DOHH2 (cell line): ENCODE results near the gene TIMP1.
"Not testable (repeated sequence)": the region's sequence is repeated elsewhere in the genome, so short reads cannot be mapped to it uniquely, and the experiment has no call there.

ENCODE experiments used
- H3F3A ChIP-seq: fragments of 200-600 bp; sonication (generic), shearing (Covaris generic); 2 replicates; pipeline ENCODE4 v1.6.0; 2016; ENCODE audit warnings: antibody characterized with exemption, mild to moderate bottlenecking; ENCODE audit not compliant: control insufficient read depth, insufficient read depth
- H3K27ac ChIP-seq: fragments of 200-600 bp; sonication (generic); 2 replicates; pipeline ENCODE4 v1.5.1; 2014; ENCODE audit warnings: low read depth, mild to moderate bottlenecking, low read length, moderate library complexity
- H3K27me3 ChIP-seq: fragments of 200-600 bp; sonication (generic); 2 replicates; pipeline ENCODE4 v1.6.1; 2014; ENCODE audit warnings: mild to moderate bottlenecking, low read length, mixed read lengths; ENCODE audit not compliant: control insufficient read depth
- H3K36me3 ChIP-seq: fragments of 200-600 bp; sonication (generic); 2 replicates; pipeline ENCODE4 v1.6.1; 2014; ENCODE audit warnings: mild to moderate bottlenecking, low read length, moderate library complexity, mixed read lengths; ENCODE audit not compliant: control insufficient read depth
- H3K4me1 ChIP-seq: fragments of 200-600 bp; sonication (generic); 2 replicates; pipeline ENCODE4 v1.6.1; 2014; ENCODE audit warnings: mild to moderate bottlenecking, low read length, mixed read lengths; ENCODE audit not compliant: control insufficient read depth
- H3K4me2 ChIP-seq: fragments of 200-600 bp; sonication (generic); 2 replicates; pipeline ENCODE4 v1.6.0; 2014; ENCODE audit warnings: mild to moderate bottlenecking, low read length, moderate library complexity
- H3K4me3 ChIP-seq: fragments of 200-600 bp; sonication (generic); 2 replicates; pipeline ENCODE4 v1.5.1; 2014; ENCODE audit warnings: mild to moderate bottlenecking, low read length, mixed read lengths
- H3K79me2 ChIP-seq: fragments of 200-600 bp; sonication (generic); 2 replicates; pipeline ENCODE4 v1.6.1; 2014; ENCODE audit warnings: mild to moderate bottlenecking, low read length, mixed read lengths; ENCODE audit not compliant: control insufficient read depth
- H3K9me2 ChIP-seq: fragments of 200-600 bp; sonication (generic); replicated peaks from 2 replicates; pipeline ENCODE4 v1.6.1; 2014; ENCODE audit warnings: mild to moderate bottlenecking, low read length, mixed read lengths; ENCODE audit not compliant: control insufficient read depth
- H3K9me3 ChIP-seq: fragments of 200-600 bp; sonication (generic); 2 replicates; pipeline ENCODE4 v1.6.1; 2014; ENCODE audit warnings: antibody characterized with exemption, low read length, mixed read lengths; ENCODE audit not compliant: control insufficient read depth, insufficient read depth
- H4K20me1 ChIP-seq: fragments of 200-600 bp; sonication (generic); 2 replicates; pipeline ENCODE4 v1.6.0; 2014; ENCODE audit warnings: low read depth, mild to moderate bottlenecking, antibody characterized with exemption, low read length, moderate library complexity; ENCODE audit not compliant: control insufficient read depth, insufficient read depth
- EZH2phosphoT487 ChIP-seq: fragments of 200-600 bp; sonication (generic); IDR thresholded peaks from 2 replicates; pipeline ENCODE4 v1.6.1; 2017; ENCODE audit warnings: borderline replicate concordance, mild to moderate bottlenecking, antibody characterized with exemption, low read length, moderate library complexity, mixed read lengths
- TF ChIP-seq, protein P1 (sequence below): fragments of 200-600 bp; sonication (generic); IDR thresholded peaks from one replicate; pipeline ENCODE4 v1.5.1; 2014; ENCODE audit warnings: antibody characterized with exemption, mild to moderate bottlenecking, low read depth, low read length; ENCODE audit not compliant: poor library complexity, severe bottlenecking

Gene TIMP1

DNA sequence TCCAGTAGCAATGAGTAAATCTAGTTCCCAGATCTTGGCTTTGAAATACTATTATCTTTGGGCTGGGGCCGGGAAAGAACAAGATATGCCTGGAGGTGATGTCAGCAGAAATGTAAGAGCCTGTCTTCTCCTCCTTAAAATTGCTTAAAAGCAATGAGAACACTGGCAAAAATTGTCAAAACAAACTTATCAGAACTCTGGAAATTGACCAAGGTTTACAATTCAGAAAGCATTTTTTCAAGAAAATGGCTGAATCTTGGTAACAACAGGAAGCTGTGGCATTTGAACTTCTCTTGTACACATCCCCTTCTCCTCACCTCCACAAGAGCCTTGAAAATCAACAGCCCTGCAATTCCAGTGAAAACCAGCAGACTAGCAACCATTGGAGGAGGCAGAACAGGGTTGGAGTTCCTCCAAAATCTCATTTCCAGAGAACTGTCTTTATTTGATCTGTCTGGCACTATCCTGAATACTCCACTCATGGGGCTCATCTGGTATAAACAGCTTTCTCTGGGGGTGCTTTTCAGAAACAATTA lies 13.5 kb downstream of the TIMP1 start:
- no peaks in the 10 kb centered on the region for H3F3A ChIP-seq
- TF ChIP-seq, protein P1, sequence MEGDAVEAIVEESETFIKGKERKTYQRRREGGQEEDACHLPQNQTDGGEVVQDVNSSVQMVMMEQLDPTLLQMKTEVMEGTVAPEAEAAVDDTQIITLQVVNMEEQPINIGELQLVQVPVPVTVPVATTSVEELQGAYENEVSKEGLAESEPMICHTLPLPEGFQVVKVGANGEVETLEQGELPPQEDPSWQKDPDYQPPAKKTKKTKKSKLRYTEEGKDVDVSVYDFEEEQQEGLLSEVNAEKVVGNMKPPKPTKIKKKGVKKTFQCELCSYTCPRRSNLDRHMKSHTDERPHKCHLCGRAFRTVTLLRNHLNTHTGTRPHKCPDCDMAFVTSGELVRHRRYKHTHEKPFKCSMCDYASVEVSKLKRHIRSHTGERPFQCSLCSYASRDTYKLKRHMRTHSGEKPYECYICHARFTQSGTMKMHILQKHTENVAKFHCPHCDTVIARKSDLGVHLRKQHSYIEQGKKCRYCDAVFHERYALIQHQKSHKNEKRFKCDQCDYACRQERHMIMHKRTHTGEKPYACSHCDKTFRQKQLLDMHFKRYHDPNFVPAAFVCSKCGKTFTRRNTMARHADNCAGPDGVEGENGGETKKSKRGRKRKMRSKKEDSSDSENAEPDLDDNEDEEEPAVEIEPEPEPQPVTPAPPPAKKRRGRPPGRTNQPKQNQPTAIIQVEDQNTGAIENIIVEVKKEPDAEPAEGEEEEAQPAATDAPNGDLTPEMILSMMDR, result no peak
- TF ChIP-seq EZH2phosphoT487, result no peak
- no peak overlapping the region for H3K4me2 ChIP-seq
- no peaks in the 10 kb centered on the region for H3K9me3 ChIP-seq
- no peaks in the 10 kb centered on the region for H3K4me1 ChIP-seq
- no peak overlapping the region for H3K4me3 ChIP-seq
- no peaks in the 10 kb centered on the region for H3K36me3 ChIP-seq
- H4K20me1 ChIP-seq, result no peaks in the 10 kb centered on the region
- H3K9me2 ChIP-seq, result no peaks in the 10 kb centered on the region
- H3K79me2 ChIP-seq, result no peaks in the 10 kb centered on the region
- H3K27ac ChIP-seq, result no peak overlapping the region
- no peaks in the 10 kb centered on the region for H3K27me3 ChIP-seq

DNA sequence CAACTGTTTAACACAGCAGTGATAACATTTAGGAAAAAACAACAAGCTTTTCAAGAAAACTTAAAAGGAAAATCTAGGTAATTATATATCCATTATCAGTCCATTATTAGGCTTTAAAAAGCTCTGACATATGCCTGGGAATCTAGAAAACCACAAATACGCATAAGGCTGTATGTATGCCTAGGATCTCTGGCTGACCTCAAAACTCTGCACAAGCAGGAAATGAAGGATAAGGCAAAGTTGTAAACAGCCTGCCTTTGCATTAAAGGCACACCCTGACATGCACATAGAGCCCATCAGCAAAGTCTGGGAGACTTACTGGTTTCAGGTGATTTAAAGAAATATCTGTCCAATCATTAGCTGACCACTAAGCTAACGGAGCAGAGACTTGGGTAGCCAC lies 14.0 kb downstream of the TIMP1 start:
- Histone ChIP-seq H3K27ac (no peak overlapping the region), H3K79me2 (no peaks in the 10 kb centered on the region), H3K9me3 (no peaks in the 10 kb centered on the region), H3K36me3 (no peaks in the 10 kb centered on the region), H3F3A (no peaks in the 10 kb centered on the region), H3K4me3 (no peak overlapping the region), H3K4me1 (no peaks in the 10 kb centered on the region), H3K9me2 (no peaks in the 10 kb centered on the region), H3K27me3 (no peaks in the 10 kb centered on the region), H3K4me2 (no peak overlapping the region), H4K20me1 (no peaks in the 10 kb centered on the region)
- TF ChIP-seq, protein P1, result no peak
- no peak for TF ChIP-seq EZH2phosphoT487

DNA sequence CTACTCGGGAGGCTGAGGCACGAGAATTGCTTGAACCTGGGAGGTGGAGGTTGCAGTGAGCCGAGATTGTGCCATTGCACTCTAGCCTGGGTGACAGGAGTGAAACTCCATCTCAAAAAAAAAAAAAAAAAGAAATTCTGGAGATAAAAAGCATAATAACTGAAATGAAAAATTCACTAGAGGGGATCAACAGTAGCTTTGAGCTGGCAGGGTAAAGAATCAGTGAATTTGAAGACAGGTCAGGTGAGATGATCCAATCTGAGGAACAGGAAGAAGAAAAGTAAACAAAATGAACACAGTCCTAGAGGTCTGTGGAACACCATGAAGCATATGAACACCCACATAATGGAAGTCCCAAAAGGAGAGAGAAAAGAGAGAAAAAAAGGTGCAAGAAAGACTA lies 15.0 kb downstream of the TIMP1 start:
- Histone ChIP-seq H3K79me2 (no peaks in the 10 kb centered on the region), H3K4me3 (no peak overlapping the region), H4K20me1 (no peaks in the 10 kb centered on the region), H3F3A (no peaks in the 10 kb centered on the region), H3K36me3 (no peaks in the 10 kb centered on the region), H3K9me2 (no peaks in the 10 kb centered on the region), H3K4me2 (no peak overlapping the region), H3K4me1 (no peaks in the 10 kb centered on the region), H3K27ac (no peak overlapping the region), H3K27me3 (no peaks in the 10 kb centered on the region), H3K9me3 (no peaks in the 10 kb centered on the region)
- TF ChIP-seq EZH2phosphoT487, result no peak
- TF ChIP-seq, protein P1, result no peak

DNA sequence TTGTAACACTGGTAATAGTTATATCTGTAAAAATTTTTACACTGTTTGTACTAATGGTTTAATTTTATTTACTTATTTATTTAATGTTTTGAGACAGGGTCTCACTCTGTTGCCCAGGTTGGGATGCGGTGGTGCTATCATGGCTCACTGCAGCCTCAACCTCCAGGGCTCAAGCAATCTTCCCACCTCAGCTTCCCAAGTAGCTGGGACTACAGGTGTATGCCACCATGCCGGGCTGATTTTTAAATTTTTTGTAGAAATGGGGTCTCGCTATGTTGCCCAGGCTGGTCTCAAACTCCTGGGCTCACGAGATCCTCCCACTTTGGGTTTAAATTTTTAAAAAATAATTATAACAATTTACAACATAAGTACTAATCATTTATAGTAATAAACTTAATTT lies 20.9 kb downstream of the TIMP1 start:
- not testable (repeated sequence) for H3K4me1 ChIP-seq, H3K36me3 ChIP-seq, H3K27ac ChIP-seq, H3K79me2 ChIP-seq, H3K4me3 ChIP-seq, H3K9me3 ChIP-seq, H3K27me3 ChIP-seq, H3K9me2 ChIP-seq, H3F3A ChIP-seq, H3K4me2 ChIP-seq, H4K20me1 ChIP-seq
